ENCODE results near the gene SNX9. TPM values are rescaled to one million over a fixed set of nuclear protein-coding genes. Genes with fewer than 3 reads are reported as not detected.

The SNX9 gene
- total RNA-seq, 2 experiments from 2014 or later = 46.6 to 48.5 TPM

DNA sequence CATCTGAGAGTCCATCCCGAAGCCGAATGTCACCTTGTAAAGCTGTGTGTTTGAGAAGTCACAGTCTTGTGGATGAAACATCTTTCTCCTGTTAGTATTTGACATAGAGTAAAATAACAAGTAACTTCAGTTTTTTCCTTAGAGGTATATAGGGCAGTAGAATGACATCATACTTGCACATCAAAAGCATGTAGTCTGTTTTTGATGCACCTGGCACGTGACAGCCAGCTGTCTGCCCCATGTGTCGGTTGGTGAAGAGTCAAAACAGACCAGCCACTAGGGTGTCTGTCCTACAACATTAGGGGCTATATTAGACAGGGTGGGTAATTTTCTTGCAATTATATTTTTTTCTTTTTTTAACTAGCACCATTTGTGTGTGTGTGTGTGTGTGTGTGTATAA, 70.2 kb downstream of the SNX9 start:
- no peaks in the 10 kb centered on the region for H3K9me3 ChIP-seq (ENCODE audit: control insufficient read depth in 1 of 2, insufficient read depth in 1 of 2, low read length in 2 of 2)
- H3K36me3 ChIP-seq (ENCODE audit: insufficient read depth, low read length) = peaks cover 30% of the 10 kb centered on the region
- Mint-ChIP-seq H3K4me3 (peak overlapping the region; percentile 73), H3K27ac (peak overlapping the region; percentile 79), H3K9me3 (no peaks in the 10 kb centered on the region), H3K4me1 (ENCODE audit: low read depth) (peaks cover 53% of the 10 kb centered on the region), H3K36me3 (ENCODE audit: low read depth) (peaks cover 79% of the 10 kb centered on the region), H3K27me3 (no peaks in the 10 kb centered on the region)
- TF ChIP-seq, protein P1, sequence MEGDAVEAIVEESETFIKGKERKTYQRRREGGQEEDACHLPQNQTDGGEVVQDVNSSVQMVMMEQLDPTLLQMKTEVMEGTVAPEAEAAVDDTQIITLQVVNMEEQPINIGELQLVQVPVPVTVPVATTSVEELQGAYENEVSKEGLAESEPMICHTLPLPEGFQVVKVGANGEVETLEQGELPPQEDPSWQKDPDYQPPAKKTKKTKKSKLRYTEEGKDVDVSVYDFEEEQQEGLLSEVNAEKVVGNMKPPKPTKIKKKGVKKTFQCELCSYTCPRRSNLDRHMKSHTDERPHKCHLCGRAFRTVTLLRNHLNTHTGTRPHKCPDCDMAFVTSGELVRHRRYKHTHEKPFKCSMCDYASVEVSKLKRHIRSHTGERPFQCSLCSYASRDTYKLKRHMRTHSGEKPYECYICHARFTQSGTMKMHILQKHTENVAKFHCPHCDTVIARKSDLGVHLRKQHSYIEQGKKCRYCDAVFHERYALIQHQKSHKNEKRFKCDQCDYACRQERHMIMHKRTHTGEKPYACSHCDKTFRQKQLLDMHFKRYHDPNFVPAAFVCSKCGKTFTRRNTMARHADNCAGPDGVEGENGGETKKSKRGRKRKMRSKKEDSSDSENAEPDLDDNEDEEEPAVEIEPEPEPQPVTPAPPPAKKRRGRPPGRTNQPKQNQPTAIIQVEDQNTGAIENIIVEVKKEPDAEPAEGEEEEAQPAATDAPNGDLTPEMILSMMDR (IDR thresholded peaks at IDR 0.05) = no peak
- no peak overlapping the region for H3K27ac ChIP-seq (ENCODE audit: low read depth in 1 of 2, low read length in 2 of 2)
- H3K4me3 ChIP-seq (ENCODE audit: low read length) = no peak overlapping the region
- H3K27me3 ChIP-seq (ENCODE audit: control insufficient read depth in 1 of 2, insufficient read depth in 2 of 2, low read length in 2 of 2) = no peaks in the 10 kb centered on the region
- ATAC-seq (ENCODE audit: poor library complexity) (peak; percentile 75), DNase-seq (peak; percentile 23 to 83 (median 46))
- POLR2A ChIA-PET = interaction anchor here (0.7 to 1.6 kb wide), 5 partner anchors 124 to 223 kb away, joined by 3 read pairs; no protein-coding TSS in a partner anchor
- H3K4me1 ChIP-seq (ENCODE audit: insufficient read depth, low read length) = peaks cover 20% of the 10 kb centered on the region
- intact Hi-C loops (cut with DNase I, micrococcal nuclease) = loop anchor here in 1 of 2 experiments (1.0 to 10.0 kb wide), 3 partner anchors 8 to 578 kb away; partner anchors contain the start of gene ZDHHC14
- CTCF ChIA-PET = interaction anchor here (0.6 to 2.0 kb wide), 9 partner anchors 8 to 826 kb away, joined by 3 to 9 read pairs (median 4); no protein-coding TSS in a partner anchor

DNA sequence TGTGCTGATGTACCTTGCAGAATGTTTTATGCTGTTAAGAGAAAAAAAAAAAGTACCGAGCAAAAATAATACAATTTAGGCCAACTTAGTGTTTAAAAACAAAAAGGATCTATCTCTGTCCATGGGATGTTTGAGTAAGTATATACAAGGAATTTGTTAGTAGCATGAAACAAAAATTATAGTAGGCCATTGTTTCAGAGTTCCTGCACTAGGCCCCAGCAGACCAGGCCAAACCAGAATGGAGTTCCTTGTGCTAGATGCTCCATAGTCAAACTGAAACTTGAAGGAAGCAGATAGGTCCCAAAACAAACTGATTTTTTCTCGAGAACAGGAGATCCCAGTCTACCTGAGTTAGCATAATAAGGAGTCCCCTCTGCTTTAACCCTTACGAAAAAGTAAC, 72.5 kb downstream of the SNX9 start:
- Mint-ChIP-seq H3K4me1 (ENCODE audit: low read depth) (peaks cover 51% of the 10 kb centered on the region), H3K27ac (no peak overlapping the region), H3K27me3 (no peaks in the 10 kb centered on the region), H3K9me3 (no peaks in the 10 kb centered on the region), H3K36me3 (ENCODE audit: low read depth) (peaks cover 79% of the 10 kb centered on the region), H3K4me3 (no peak overlapping the region)
- no peak for ATAC-seq (ENCODE audit: poor library complexity)
- no peaks in the 10 kb centered on the region for H3K9me3 ChIP-seq (ENCODE audit: control insufficient read depth in 1 of 2, insufficient read depth in 1 of 2, low read length in 2 of 2)
- TF ChIP-seq, protein P1 (IDR thresholded peaks at IDR 0.05) = no peak
- no peak for DNase-seq
- CTCF ChIA-PET = no interaction called here
- no peak overlapping the region for H3K27ac ChIP-seq (ENCODE audit: low read depth in 1 of 2, low read length in 2 of 2)
- POLR2A ChIA-PET = no interaction called here
- peaks cover 20% of the 10 kb centered on the region for H3K4me1 ChIP-seq (ENCODE audit: insufficient read depth, low read length)
- intact Hi-C loops (cut with DNase I, micrococcal nuclease) = loop anchor here in 1 of 2 experiments (10.0 kb wide), 2 partner anchors 511 to 581 kb away; partner anchors contain the start of gene ZDHHC14
- no peaks in the 10 kb centered on the region for H3K27me3 ChIP-seq (ENCODE audit: control insufficient read depth in 1 of 2, insufficient read depth in 2 of 2, low read length in 2 of 2)
- no peak overlapping the region for H3K4me3 ChIP-seq (ENCODE audit: low read length)
- peaks cover 25% of the 10 kb centered on the region for H3K36me3 ChIP-seq (ENCODE audit: insufficient read depth, low read length)

DNA sequence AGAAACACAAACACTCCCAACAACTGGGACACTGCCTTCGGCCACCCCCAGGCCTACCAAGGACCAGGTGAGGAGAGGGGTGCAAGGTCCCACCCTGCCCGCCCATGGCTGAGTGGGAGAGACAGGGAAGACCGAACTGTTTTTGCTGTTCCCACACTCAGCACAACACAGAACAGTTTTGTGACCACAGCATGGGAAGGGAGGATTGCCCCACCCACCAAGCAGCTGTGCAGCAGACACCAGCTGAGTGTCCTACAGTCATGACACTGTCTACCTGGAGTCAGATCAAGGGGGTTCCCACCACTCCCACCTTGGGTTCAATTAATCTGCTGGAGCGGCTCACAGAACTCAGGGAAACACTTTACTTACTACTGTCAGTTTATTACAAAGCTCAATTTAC, 73.9 kb downstream of the SNX9 start:
- Histone ChIP-seq H3K4me1 (ENCODE audit: insufficient read depth, low read length) (peaks cover 14% of the 10 kb centered on the region), H3K27ac (ENCODE audit: low read depth in 1 of 2, low read length in 2 of 2) (no peak overlapping the region), H3K36me3 (ENCODE audit: insufficient read depth, low read length) (peaks cover 25% of the 10 kb centered on the region), H3K27me3 (ENCODE audit: control insufficient read depth in 1 of 2, insufficient read depth in 2 of 2, low read length in 2 of 2) (no peaks in the 10 kb centered on the region), H3K4me3 (ENCODE audit: low read length) (no peak overlapping the region), H3K9me3 (ENCODE audit: control insufficient read depth in 1 of 2, insufficient read depth in 1 of 2, low read length in 2 of 2) (no peaks in the 10 kb centered on the region)
- H3K4me1 Mint-ChIP-seq (ENCODE audit: low read depth) = peaks cover 40% of the 10 kb centered on the region
- no peak overlapping the region for H3K4me3 Mint-ChIP-seq
- no peaks in the 10 kb centered on the region for H3K27me3 Mint-ChIP-seq
- ChIA-PET POLR2A (interaction anchor here (0.9 to 1.1 kb wide), 2 partner anchors 10 to 12 kb away, joined by 3 to 5 read pairs; no protein-coding TSS in a partner anchor), CTCF (interaction anchor here (1.7 to 2.0 kb wide), 3 partner anchors 12 to 24 kb away, joined by 5 to 8 read pairs (median 7); no protein-coding TSS in a partner anchor)
- intact Hi-C loops (cut with DNase I, micrococcal nuclease) = loop anchor here in 1 of 2 experiments (10.0 kb wide), 2 partner anchors 512 to 582 kb away; partner anchors contain the start of gene ZDHHC14
- DNase-seq (no peak), ATAC-seq (ENCODE audit: poor library complexity) (no peak)
- no peaks in the 10 kb centered on the region for H3K9me3 Mint-ChIP-seq
- peaks cover 84% of the 10 kb centered on the region for H3K36me3 Mint-ChIP-seq (ENCODE audit: low read depth)
- TF ChIP-seq, protein P1 (IDR thresholded peaks at IDR 0.05) = no peak
- H3K27ac Mint-ChIP-seq = peak overlapping the region; percentile 5
